ENCODE data around the gene DTX3L. TPM values are rescaled to one million over a fixed set of nuclear protein-coding genes. Genes with fewer than 3 reads are reported as not detected.

The DTX3L gene
- total RNA-seq, 2 donors from 2014 or later = 4.9 to 6.6 TPM

DNA sequence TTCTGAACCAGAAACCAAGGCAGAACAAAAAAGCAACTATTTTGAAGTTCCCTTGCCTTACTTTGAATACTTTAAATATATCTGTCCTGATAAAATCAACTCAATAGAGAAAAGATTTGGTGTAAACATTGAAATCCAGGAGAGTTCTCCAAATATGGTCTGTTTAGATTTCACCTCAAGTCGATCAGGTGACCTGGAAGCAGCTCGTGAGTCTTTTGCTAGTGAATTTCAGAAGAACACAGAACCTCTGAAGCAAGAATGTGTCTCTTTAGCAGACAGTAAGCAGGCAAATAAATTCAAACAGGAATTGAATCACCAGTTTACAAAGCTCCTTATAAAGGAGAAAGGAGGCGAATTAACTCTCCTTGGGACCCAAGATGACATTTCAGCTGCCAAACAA lies 4.6 kb downstream of the DTX3L start:
- Histone ChIP-seq H3K27ac (ENCODE audit: low read depth, low read length) (no peak overlapping the region), H3K4me1 (ENCODE audit: control insufficient read depth, insufficient read depth, low read length) (no peaks in the 10 kb centered on the region), H3K27me3 (ENCODE audit: control insufficient read depth, insufficient read depth, low read length, poor library complexity, severe bottlenecking) (peaks cover 4% of the 10 kb centered on the region), H3K9me3 (ENCODE audit: control insufficient read depth, low read length) (no peaks in the 10 kb centered on the region), H3K9ac (ENCODE audit: extremely low read depth, low read length, poor library complexity, severe bottlenecking) (no peak overlapping the region), H3K4me3 (ENCODE audit: low read length) (no peak overlapping the region), H3K36me3 (ENCODE audit: control insufficient read depth, insufficient read depth, low read length) (no peaks in the 10 kb centered on the region)
- H3K4me3 Mint-ChIP-seq = no peak overlapping the region
- TF ChIP-seq, protein P1, sequence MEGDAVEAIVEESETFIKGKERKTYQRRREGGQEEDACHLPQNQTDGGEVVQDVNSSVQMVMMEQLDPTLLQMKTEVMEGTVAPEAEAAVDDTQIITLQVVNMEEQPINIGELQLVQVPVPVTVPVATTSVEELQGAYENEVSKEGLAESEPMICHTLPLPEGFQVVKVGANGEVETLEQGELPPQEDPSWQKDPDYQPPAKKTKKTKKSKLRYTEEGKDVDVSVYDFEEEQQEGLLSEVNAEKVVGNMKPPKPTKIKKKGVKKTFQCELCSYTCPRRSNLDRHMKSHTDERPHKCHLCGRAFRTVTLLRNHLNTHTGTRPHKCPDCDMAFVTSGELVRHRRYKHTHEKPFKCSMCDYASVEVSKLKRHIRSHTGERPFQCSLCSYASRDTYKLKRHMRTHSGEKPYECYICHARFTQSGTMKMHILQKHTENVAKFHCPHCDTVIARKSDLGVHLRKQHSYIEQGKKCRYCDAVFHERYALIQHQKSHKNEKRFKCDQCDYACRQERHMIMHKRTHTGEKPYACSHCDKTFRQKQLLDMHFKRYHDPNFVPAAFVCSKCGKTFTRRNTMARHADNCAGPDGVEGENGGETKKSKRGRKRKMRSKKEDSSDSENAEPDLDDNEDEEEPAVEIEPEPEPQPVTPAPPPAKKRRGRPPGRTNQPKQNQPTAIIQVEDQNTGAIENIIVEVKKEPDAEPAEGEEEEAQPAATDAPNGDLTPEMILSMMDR (conservative IDR thresholded peaks at IDR 0.05) = no peak
- H3K4me1 Mint-ChIP-seq = peaks cover 14% of the 10 kb centered on the region
- no peaks in the 10 kb centered on the region for H3K9me3 Mint-ChIP-seq
- no peaks in the 10 kb centered on the region for H3K27me3 Mint-ChIP-seq (ENCODE audit: insufficient read depth)
- WGBS, 2 experiments (ENCODE audit: insufficient coverage in 1 of 2, insufficient read length in 1 of 2) = 80 to 90% methylated on average over 1 to 3 of the region's 3 CpGs
- peaks cover 3% of the 10 kb centered on the region for H3K36me3 Mint-ChIP-seq (ENCODE audit: low read depth)
- no peak overlapping the region for H3K27ac Mint-ChIP-seq
- DNase-seq = no peak

DNA sequence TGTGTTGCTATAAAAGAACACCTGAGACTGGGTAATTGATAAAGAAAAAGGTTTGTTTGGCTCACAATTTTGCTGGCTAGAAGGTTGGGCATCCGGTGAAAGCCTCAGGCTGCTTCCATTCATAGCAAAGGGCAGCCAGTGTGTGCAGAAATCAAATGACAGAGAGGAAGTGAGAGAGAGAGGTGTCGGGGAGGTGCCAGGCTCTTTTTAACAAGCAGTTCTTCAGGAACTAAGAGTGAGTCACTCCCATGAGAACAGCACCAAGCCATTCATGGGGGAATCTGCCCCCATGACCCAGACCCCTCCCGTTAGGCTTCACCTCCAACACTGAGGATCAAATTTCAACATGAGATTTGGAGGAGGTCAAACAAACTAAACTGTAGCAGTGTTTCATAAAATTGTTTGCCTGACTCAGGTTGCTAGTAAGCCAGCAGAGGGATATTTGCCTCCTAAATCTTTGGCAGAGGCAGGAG lies 8.8 kb downstream of the DTX3L start:
- Histone ChIP-seq H3K9me3 (ENCODE audit: control insufficient read depth, low read length) (no peaks in the 10 kb centered on the region), H3K4me3 (ENCODE audit: low read length) (no peak overlapping the region), H3K27ac (ENCODE audit: low read depth, low read length) (no peak overlapping the region), H3K9ac (ENCODE audit: extremely low read depth, low read length, poor library complexity, severe bottlenecking) (no peak overlapping the region), H3K4me1 (ENCODE audit: control insufficient read depth, insufficient read depth, low read length) (no peaks in the 10 kb centered on the region), H3K27me3 (ENCODE audit: control insufficient read depth, insufficient read depth, low read length, poor library complexity, severe bottlenecking) (no peaks in the 10 kb centered on the region), H3K36me3 (ENCODE audit: control insufficient read depth, insufficient read depth, low read length) (no peaks in the 10 kb centered on the region)
- no peak overlapping the region for H3K27ac Mint-ChIP-seq
- H3K36me3 Mint-ChIP-seq (ENCODE audit: low read depth) = peaks cover 3% of the 10 kb centered on the region
- 44 to 61% methylated on average over 3 of the region's 3 CpGs for WGBS, 2 experiments (ENCODE audit: insufficient coverage in 1 of 2, insufficient read length in 1 of 2)
- H3K27me3 Mint-ChIP-seq (ENCODE audit: insufficient read depth) = peaks cover 13% of the 10 kb centered on the region
- DNase-seq = peak; percentile 68
- peaks cover 10% of the 10 kb centered on the region for H3K4me1 Mint-ChIP-seq
- H3K9me3 Mint-ChIP-seq = no peaks in the 10 kb centered on the region
- no peak overlapping the region for H3K4me3 Mint-ChIP-seq
- TF ChIP-seq, protein P1 (conservative IDR thresholded peaks at IDR 0.05) = no peak

DNA sequence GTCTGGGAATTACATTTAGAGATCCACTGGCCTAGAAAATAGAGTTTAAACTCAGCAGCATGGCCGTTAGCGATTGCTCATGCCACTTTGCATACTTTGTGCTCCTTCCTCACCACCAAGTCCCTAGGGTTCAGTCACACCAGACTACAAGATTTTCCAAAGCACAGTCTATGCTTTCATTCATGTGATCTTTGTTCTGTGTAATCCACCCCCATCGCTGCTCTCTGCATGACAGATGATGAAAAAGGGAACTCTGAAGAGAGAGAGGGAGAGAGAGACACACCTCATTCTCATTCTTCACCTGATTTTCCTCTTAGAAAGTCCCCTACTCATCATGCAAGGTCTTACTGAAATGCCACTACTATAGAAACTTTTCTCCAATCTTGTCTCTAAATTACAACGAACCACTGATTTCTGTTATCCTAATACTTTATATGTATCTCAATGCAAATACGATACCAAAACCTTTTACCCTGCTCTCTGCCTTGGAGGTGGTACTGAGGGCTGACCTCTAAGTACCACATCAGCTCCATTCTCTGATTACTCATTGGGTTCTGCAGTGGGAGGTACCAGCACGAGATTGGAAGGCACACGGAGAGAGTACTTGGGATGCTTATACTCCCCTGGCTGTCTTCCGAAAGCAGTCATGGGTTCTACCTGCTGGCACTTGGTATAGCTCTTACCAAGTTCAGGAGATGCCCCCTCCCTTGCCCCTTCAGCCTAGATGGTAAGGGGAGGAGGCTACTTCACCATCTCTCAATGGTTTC lies 12.2 kb downstream of the DTX3L start:
- Histone ChIP-seq H3K36me3 (ENCODE audit: control insufficient read depth, insufficient read depth, low read length) (no peaks in the 10 kb centered on the region), H3K27ac (ENCODE audit: low read depth, low read length) (no peak overlapping the region), H3K9ac (ENCODE audit: extremely low read depth, low read length, poor library complexity, severe bottlenecking) (no peak overlapping the region), H3K9me3 (ENCODE audit: control insufficient read depth, low read length) (peaks cover 8% of the 10 kb centered on the region), H3K27me3 (ENCODE audit: control insufficient read depth, insufficient read depth, low read length, poor library complexity, severe bottlenecking) (no peaks in the 10 kb centered on the region), H3K4me3 (ENCODE audit: low read length) (no peak overlapping the region), H3K4me1 (ENCODE audit: control insufficient read depth, insufficient read depth, low read length) (no peaks in the 10 kb centered on the region)
- Mint-ChIP-seq H3K4me3 (no peak overlapping the region), H3K27ac (no peak overlapping the region), H3K27me3 (ENCODE audit: insufficient read depth) (peaks cover 21% of the 10 kb centered on the region), H3K9me3 (peaks cover 5% of the 10 kb centered on the region), H3K4me1 (peaks cover 4% of the 10 kb centered on the region), H3K36me3 (ENCODE audit: low read depth) (peaks cover 3% of the 10 kb centered on the region)
- DNase-seq = no peak
- TF ChIP-seq, protein P1 (conservative IDR thresholded peaks at IDR 0.05) = no peak
- WGBS, 2 experiments (ENCODE audit: insufficient coverage in 1 of 2, insufficient read length in 1 of 2) = 82 to 90% methylated on average over 6 to 8 of the region's 8 CpGs

All from endodermal cell (in vitro differentiated cells).